Stimulated activated naive CD8-positive, alpha-beta T cell treated with anti-CD3 and anti-CD28 coated beads, Interleukin-15, Interleukin-2, amounts not matched to agents 100 U/mL and 50 U/mL, for 24 hours (primary cell): ENCODE data around the gene PFKL.

ENCODE experiments used
- ATAC-seq: fragments of 150-1000 bp; cut with Tn5 transposase; one replicate; pipeline ENCODE4 v1.10.0; 2021
- DNase-seq: peaks from one replicate; pipeline ENCODE4 v3.0.0; 2021

The PFKL gene

DNA sequence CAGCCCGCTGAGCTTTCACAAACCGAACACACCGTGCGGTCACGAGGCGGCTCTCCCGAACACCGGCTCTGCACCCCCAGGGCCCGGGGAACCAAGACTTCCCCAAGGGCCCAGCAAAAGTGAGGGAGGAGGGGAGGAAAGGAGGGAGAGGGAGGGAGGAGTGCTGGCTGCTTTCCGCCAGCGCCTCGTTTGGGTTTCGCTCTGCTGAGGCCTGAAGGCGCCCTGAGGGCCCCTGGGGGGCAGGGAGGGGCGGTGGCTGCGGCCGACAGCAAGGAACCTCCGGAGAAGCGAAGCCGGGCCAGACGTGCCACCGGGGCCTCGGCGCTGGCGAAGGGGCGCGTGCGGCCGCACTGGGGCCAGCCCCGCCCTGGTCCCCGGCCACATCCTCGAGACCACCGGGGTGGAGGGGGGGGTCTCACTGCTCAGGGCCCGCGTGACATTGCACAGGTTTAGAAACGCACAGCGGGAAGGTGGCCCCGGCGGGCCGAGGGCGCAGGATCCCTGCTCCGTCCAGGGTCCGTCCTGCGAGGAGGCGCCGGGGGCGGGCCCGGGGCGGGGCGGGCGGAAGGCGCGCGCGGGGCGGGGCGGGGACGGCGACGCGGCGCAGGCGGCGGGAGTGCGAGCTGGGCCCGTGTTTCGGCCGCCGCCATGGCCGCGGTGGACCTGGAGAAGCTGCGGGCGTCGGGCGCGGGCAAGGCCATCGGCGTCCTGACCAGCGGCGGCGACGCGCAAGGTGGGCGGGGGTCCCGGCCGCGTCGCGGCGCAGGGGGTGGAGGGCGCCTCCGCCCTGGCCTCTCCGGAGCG is at the start of gene PFKL:
Gene PFKL, plus strand, starts transcription at position 596 of the 804 bp plus-strand sequence. Its CDS starts 53 bp downstream, at position 649.
- peak; percentile 81 for DNase-seq
- ATAC-seq = peak; percentile 73

DNA sequence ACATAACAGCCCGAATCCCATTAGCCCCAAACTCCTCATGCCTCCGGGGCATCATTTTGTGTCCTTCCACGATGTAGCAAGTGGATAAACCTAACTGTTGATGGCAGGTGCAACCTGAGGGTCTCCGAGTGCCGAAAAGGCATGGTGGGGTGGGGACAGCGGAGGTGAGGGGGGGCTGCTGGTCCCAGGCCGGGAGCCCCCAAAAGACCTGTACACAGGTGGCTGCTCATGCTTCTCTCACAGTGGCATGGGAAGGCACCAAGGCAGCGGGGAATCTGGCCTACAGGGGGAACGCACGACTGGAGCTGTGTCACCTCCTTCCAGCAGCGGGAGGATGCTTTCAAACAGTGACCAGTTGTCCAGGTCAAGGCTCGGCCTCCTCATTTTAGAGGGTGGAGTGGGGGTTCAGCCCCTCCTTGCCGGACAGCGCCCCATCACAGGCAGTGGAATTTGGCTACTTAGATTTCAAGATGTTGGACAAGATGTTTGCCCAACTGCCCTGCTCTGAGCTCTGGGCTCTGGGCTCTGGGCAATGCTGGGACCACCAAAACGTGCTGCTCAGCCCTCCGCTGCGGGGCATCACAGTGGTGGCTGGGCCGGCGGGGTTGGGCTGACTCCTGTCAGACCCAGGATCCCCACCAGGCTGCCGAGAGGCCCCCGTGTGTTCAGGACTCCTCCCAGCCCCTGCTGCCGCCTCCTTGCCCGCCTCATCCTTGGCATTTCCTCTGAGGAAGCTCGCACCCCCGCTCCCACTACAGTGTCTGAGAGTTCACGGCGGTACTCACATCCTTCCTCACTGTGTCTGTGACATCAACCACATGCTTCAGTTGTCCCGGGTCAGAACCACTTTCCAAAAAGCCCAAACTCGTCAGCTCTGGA is 45.8 kb upstream of the PFKL start:
- DNase-seq (no peak), ATAC-seq (no peak)

DNA sequence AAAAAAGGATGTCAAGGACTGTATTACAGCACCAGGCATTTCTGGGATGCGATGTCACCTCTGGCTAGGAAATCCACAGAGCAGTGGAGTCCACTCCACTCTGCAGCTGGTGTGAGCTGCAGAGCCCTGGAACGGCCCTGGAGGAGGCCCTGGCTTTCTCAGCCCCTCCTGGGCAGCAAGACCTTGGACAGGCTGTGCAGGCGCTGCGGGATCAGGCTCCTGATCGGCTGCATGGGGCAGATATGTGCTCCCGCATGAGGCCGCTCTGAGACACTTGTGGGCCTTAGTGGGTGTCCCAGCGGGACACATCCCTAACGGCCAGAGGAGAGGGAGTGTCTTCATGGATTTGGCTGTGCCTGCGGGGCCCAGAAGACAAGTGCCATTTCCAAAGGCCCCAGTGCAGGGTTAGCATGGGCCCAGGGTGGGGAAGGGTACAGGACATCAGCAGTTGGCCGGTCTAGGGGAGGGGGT is 44.3 kb upstream of the PFKL start:
- no peak for ATAC-seq
- DNase-seq = no peak

DNA sequence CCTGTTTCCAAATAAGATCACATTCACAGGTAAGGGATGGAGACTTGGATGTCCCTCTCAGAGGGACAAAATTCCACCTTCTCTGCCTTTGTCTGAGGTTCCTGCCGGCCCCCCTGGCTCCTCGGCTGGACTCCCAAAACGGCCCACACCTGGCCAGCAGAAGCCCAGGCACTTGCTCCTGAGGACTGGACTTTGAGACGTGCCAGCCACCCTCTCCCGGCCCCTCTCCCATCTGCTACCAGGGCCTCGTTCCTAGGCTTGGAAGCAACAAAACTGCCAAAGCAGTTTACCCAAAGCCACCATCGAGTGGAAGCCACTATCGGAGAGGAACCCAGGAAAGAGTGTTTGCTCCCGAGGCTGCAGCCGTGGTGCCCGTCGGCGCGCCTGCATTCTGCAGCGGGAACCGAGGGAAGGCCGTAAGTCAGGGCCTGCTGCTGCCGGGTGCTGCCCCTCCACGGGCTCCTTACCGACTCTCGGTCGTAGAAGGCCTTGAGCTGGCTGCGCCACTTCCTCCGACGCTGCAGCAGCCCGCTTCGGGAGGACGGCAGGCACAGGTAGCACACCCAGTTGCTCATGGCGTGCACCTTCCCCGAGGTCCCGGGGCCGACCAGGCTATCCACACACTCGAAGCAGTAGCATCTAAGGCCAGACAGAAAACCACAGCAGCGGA is 41.7 kb upstream of the PFKL start:
- ATAC-seq = no peak

DNA sequence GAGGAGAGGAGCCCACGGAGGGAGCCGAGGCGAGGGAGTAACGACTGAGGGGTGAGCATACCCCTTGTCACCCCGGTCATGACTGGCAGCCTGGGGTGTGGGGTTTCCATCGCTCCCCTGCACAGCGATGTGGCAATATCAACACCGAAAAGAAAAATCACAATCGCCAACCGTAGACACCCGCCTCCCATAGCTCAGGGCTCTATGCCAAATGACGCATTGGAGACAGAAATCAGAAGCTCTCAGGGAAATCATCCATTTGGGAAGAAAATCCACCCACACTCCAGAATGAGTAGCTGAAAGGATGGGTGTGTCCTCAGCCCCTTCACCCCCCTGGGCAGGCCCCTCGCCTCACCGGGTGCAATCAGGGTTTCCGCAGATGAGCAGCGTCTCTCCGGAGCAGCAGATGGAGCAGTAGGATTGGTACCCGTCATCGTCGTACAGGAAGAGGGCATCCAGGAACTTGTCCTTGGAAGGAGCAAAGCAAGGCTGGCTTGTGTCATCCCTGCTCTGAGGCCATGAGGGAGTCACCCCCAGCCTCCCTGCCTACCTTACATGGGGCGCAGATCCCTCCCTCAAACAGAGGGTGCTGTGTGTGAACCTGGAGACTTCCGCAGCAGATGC is 40.7 kb upstream of the PFKL start:
- ATAC-seq (no peak), DNase-seq (no peak)

More for the DNA sequence above, 41.7 kb upstream of the PFKL start:
- no peak for DNase-seq

DNA sequence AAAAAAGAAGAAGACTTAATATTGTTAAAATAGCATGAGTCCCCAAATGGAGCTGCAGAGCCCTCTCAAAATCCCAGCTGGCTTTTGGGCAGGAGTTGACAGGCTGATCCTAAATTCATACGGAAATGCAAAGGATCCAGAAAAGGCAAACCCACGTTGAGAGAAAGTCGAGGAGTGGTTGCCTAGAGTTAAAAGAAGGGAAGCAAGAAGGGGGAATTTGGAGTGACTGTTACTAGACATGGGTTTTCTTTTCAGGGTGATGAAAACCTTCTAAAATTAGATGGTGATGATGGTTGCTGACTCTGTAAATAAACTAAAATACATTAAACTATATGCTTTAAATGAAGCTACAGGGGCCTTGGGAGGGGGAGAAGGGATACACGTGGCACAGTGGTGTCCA is 39.8 kb upstream of the PFKL start:
- DNase-seq (no peak), ATAC-seq (no peak)

DNA sequence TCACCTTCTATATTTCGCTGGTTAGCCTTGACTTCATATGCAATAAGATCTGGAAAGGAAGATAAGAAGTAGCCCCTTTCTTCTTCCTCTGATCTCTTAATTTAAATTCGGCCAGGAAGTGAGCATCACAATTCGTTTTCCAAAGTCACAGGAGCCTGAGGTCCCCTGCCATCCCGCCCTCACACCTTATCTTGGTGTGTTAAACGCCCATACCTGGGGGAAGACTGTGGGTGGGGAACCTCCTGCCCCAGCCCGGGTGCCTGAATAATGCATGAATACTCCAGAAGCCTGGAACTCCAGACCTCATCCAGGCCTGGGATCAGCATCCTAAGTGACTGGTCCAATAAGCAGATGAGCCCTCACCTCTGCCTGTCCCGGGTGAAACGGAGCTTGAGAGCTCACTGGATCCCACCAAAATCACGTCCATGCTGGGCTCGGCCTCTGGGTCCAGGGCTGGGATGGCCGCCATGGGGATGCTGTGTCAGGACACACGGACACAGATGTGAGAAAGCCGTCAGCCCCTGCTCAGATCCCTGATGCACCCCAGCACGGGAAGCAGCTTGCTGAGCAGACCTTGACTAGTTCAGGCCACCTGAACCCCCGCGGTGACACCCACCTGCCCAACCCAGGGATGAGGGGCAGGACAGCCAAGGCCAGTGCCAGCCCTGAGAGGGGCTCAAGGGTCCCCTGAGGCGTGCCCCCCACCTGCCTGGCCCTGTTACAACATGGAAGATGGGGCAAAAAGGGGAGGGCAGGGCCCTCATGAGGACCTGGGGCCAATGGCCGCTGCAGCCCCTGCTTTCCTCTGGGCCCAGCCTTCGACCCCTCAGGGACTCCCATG is 38.8 kb upstream of the PFKL start:
- no peak for DNase-seq
- no peak for ATAC-seq

DNA sequence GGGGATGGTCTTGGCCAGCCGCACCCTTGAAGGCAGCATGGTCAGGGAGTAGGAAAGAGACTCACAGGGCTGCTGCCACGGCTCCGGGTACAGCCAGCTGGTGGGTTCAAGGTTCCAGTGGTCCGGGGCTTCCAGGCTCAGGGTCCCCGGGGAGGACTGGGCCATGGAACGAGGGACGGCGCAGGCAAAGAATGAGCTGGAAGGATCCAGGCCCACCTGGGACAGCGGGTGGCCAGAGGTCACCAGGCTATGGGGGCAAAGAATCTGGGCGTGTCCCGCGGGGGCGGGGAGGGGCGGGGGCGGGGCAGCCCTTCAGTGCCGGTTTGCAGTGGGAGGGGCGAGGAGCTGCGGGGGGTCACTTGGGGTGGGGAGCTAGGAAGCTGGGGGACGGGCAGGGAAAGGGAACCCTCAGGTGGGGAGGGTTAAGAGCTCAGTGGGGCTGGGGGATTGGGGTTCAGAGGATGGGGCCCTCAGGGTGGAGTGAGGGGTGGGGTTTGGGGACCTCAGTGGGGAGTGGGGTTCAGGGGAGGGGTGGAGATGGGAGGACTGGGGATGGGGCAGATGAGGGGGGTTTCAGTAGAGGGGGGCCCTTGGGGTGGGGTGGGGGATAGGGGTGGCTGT is 38.1 kb upstream of the PFKL start, which contains the start of gene DNMT3L:
Gene DNMT3L, minus strand, starts transcription at position 223 of the 621 bp plus-strand sequence. CDS start 638 bp downstream, outside the sequence.
- ATAC-seq = no peak

DNA sequence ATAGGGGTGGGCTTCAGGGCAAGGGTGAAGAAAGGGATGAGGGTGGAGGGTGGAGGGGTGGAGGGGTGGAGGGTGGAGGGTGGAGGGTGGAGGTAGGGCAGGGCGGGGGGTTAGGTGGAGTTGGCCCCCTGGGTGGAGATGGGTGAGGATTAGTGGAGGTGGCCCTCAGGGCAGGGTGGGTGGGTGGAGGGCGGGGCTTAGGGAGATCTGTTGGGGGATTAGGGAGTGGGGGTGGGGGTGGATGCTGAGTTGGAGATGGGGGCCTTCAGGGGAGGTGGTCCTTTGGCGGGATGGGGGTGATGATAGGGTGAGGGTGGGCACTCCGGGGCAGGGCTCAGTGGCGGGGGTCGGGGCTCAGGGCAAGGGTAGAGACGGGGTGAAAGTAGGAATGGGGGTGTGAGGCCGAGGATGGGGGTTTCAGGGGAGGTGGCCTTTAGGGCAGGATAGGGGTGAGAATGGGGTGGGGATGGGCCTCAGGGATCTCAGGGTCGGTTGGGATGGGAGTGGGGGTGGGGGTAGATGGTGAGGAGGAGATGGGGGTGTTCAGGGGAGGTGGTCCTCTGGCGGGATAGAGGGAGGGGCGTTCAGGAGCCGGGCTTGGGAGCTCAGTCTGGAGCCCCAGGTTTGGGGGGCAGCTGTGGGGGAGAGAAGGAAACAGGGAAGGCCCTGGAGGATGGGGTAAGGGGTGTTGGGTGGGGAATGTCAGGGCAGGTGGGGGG is 37.4 kb upstream of the PFKL start:
- DNase-seq (no peak), ATAC-seq (no peak)

More for the DNA sequence above, 38.1 kb upstream of the PFKL start, which contains the start of gene DNMT3L:
- no peak for DNase-seq

DNA sequence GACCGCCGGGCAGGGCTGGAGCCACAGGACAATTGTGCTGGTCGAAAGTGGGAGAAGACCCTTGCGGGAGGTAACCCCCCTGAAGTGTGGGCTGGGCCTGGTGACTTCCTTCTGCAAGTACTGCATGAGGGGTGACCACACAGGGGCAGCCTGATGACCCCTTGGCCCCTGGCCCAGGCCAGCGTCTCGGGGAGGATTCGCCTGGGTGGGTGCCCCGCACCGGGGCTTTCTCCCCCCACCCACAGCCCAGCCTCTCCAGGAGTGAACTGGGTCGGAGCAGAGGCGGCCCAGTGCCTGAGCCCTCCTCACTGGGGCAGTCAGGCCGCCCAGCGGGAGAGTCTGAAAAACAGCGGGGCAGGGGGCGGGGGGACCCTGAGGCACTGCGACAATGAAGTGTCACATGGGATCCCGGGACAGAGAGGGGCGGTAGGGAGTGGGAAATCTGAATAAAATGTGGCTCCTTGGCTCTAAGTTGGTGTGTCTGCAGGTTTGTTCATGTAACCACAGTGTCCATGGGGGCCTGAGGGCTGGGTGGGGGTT is 36.6 kb upstream of the PFKL start:
- DNase-seq (no peak), ATAC-seq (no peak)

DNA sequence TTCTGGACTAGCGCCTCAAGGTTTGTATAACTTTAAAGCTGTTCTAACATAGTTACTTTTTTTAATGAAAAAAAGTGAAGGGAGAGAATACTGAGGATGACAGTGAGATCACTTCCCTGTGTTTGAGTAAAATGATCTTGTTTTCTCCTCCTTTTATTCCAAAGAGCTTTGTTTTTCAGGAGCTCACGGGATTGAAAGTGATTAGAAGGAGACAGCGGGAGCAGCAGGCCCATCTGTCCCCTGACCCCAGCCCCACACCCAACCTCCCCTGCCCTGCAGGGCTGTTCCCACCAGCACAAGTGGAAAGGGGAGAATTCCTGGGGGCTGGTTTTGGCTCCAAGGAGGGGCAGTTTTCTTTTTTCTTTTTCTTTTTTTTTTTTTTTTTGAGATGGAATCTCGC is 36.1 kb upstream of the PFKL start:
- ATAC-seq (no peak), DNase-seq (no peak)

DNA sequence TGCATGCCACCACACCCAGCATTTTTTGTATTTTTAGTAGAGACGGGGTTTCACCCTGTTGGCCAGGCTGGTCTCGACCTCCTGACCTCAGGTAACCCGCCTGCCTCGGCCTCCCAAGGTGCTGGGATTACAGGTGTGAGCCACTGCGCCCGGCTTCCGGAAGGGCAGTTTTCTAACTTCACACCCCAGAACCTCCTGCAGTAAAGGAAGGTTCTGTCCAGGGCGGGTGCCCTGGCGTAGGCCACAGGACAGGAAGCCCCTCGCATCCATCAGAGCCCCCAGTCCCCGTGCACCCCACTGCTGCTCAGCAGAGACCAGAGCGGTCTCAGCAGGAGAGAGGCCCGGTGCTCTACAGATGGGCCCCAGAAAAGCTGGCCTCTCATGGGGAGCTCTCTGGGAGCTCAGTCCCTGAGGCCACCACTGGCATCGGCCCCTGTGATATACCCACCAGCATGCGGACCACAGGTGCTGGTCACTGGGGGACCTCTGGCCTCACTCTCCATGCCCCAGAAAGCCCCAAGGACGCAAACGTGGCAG is 34.1 kb upstream of the PFKL start:
- no peak for DNase-seq

DNA sequence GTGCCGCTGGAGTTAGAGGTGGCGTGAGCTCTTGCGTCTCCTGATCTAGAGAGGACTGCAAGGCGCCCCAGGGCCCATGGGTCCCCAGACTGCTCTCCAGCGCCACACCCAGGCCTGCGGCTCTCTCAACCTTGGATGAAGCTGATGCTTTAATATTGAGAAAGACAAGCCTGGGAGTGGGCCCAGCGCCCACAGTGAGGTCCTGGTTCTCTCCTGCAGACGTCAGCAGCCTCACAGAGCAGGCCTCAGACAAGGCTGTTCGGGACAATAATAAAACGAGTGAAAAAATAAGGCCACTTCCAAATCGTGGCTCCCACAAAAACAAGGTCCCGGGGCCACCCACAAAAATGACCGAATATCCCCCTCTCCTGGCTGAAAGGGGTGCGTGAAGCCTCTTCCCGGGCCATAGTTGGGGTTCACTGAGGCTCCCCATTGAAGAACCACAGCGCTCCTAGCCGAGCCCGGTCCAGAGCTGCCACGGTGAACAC is 32.2 kb upstream of the PFKL start:
- no peak for DNase-seq

More for the DNA sequence above, 34.1 kb upstream of the PFKL start:
- ATAC-seq = no peak

DNA sequence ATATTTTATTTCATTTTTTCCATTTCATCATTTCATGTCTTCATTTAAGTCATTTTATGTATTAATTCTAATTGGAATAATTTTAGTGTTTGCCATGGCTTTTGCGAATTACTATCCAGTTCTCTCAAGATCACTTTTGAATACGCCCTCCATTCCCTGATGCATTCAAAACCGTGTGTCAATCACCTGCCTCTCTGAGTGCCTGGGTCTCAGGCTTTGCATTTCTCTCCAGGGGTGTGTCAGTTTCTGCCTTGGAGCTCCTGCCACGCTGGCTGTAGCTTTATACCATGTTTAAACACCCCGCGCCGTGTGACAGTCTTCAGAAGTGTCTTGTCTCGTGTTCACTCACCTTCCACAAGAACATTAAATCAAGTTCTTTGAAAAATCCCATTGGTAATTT is 30.8 kb upstream of the PFKL start:
- no peak for DNase-seq

More for the DNA sequence above, 32.2 kb upstream of the PFKL start:
- ATAC-seq = no peak

DNA sequence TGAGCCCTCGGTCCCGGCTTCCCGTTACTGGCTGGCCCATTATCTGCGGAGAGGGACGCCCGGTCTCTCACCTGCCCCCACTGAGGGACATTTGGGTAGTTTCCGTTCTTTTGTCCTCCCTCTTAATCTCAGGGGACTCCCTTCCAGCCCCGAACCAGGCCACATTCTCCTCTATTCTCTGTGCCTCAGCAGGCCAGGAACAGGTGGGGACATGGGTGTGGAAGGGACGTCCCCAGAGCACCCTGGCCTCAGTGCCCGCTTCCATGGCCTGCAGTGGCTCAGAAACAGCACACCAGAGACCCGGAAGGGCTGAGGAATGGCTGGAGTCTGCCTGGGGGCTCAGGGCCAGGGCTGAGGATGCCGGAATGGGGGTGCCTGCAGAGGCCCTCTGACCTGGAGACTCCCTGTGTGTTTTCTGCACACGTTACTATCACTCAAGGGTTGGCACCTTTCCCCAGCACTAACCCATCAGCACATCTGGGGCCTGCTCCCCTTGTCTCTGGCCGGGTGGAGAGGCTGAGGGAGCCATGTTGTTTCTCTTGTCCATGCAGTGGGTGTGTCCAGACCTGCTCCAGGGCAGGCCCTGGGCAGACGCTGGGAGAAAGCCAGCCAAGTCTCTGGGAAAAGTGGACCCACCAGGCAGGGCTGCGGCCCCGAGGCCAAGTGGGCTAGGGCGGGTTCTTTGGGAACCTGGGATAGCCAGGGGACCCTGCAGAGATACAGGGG is 28.1 kb upstream of the PFKL start:
- ATAC-seq = no peak
- DNase-seq = no peak

More for the DNA sequence above, 30.8 kb upstream of the PFKL start:
- no peak for ATAC-seq

DNA sequence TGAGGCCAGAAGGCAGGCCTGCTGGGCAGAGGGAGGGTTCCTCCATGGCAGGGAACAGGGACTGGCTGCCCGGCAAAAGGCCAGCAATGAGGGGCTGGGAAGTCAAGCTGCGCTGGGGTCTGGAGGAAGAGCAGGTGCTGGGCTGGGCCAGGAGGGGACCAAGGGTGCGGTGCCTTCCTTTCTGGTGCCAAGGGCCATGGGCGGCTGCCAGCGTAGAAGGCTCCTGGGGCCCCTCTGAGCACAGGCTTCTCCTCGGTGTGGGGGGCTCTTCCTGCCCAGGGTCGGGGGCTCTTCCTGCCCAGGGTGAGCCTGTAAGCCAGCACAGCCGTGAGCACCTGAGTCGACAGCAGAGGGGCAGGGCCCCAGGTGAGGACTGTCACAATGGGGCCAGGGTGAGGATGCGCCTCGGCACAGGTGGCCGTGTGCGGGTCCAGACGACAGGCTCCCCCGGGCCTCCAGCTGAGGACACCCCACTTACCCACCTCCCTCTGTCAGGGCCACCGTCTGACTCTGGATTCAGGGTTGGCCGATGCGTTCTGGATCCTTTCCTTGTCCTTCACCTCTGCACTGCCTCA is 27.5 kb upstream of the PFKL start:
- ATAC-seq (peak; percentile 28), DNase-seq (no peak)

DNA sequence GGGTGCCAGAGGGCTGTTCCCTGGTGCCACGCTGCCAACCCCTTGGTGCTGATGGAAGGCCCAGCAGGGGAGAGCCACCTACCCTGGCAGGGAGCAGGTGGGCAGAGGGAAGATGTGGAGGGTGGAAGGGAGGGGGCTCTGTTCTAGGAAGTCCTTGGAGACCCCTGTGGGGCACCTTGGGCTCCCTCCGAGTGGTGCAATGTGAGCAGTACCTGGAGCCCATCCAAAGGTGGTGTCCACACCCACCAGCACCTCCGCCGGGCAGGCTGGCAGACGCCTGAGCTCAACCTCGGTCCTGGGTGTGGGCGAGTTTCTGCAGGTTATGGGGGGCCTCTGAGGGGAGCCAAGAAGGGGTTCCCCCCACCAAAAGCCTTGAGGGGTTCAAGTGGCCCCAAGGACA is 26.8 kb upstream of the PFKL start:
- DNase-seq (no peak), ATAC-seq (no peak)

DNA sequence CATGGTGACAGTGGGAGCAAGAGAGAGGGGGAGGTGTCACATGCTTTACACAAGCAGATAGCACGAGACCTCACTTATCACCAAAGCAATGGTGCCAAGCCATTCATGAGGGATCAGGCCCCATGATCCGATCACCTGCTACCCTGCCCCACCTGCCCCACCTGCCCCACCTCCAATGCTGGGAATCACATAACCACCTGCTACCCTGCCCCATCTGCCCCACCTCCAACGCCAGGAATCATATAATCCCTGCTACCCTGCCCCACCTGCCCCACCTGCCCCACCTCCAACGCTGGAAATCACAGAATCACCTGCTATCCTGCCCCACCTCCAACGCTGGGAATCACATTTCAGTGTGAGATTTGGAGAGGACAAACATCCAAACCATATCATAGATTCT is 24.8 kb upstream of the PFKL start:
- ATAC-seq = no peak
- DNase-seq = no peak
